NAMALWA (cell line): Measurements from ENCODE around the gene PSTPIP1.

ENCODE experiments used
- DNase-seq: peaks from one replicate; pipeline ENCODE4 v3.0.0-alpha.2; 2015; ENCODE audit warnings: low spot score

PSTPIP1 gene

GRCh38 chr15:77018796-77019505, 24.0 kb downstream of the PSTPIP1 start:
- DNase-seq: no peak

GRCh38 chr15:77019521-77020331, 24.8 kb downstream of the PSTPIP1 start:
- DNase-seq: no peak

DNA sequence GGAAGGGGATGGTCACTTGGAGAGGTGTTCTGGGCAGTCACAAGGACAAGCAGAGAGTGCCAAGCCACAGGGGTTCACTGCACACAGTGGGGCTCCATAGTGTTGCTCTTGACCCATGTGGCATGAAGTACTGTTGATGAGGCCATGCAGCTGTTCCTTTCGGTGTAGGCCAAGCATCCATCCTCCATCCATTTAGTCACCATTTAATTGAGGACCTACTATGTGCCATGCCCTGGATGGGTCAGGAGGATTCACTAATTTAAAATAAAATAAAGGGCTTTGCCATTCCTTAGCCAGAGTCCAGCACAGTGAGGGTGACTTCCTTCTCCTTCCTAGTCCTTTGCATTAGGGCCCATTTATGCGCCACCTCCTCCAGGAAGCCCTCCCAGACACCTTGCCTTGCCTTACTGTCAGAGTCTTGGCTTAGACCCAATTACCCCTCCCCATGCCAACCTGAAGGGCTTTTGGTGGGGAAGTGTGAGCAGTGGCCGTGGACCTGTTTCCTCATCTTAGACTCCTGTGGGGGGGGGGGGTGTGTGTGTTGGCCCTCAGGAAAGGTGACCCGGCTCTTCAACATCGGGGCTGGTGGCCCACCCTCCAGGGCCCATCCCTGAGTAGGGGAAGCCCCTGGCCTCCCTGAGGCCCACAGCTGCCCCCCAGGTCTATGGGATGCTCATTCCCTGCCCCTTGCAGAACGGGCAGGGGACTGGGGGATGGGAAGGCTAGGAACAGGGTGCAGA, 25.6 kb downstream of the PSTPIP1 start:
- no peak for DNase-seq

GRCh38 chr15:77021088-77021481, 26.2 kb downstream of the PSTPIP1 start:
- DNase-seq: no peak

DNA sequence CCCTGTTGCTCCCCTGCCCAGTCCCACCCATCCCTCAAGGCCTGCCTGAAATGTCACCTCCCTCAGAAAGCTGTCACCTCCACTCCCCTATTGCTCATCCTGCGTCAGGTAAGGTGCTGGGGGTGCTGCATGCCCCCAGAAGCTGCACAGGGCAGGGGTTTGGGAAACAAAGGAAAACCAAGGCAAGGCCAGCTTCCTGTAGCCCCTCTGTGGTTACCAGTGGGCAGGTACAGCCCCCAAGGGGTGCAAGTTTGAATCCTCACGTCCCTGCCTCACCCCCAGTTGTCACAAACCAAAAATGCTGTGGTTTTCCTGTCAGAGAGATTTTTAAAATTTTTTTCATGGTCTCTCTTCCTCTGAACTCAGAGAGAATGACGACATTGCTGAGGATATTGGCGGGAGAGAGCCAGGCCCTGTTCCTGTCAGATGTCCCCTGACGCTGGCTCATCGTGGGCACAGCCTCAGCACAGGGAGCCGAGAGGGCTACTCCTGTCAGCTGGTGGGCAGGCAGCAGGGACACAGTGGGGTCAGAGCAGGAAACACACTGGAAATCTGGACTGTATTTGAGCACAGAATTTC, 27.0 kb downstream of the PSTPIP1 start:
- no peak for DNase-seq

DNA sequence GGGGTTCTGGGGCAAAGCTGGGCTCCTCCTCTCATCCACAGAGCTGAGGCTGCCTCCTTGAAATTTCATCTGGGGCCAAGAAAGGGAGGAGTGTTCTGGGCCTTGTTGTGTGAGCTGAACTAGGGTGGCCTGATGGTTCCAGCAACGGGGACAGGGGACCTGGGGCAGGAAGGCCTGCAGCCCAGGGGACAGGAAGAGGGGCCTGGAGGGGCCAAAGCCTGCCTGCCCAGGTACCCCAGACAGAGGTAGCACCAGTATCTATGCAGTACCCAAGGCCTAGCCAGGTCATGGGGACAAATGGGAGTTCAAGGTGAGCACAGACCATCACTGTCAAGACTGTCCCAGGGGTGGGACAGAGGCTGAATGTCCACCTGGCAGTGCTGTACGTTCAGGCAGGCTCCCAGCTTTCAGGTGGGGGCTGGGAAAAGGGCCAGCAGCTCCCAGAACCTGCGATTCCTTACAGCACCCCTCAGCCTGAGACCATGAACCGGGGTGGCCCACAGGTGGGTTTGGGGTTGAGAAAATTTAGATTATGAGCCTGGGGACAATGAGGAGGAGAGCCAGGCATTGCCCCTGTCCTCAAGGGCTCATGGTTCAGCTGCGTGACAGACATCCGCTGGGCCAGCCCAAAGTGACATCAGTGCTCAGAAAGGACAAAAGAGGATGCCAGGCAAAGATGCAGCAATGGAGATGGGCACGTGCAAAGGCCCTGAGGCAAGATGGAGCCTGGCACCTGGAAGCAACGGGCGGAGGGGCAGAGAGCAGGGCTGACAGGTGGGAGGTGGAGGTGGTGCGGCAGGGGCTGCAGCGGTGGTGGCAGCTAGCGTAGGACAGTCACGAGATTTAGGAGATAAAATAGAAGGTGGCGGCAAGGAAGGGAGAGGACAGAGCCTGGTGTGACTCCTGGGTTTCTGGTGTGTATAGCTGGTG, 28.0 kb downstream of the PSTPIP1 start:
- DNase-seq: no peak

DNA sequence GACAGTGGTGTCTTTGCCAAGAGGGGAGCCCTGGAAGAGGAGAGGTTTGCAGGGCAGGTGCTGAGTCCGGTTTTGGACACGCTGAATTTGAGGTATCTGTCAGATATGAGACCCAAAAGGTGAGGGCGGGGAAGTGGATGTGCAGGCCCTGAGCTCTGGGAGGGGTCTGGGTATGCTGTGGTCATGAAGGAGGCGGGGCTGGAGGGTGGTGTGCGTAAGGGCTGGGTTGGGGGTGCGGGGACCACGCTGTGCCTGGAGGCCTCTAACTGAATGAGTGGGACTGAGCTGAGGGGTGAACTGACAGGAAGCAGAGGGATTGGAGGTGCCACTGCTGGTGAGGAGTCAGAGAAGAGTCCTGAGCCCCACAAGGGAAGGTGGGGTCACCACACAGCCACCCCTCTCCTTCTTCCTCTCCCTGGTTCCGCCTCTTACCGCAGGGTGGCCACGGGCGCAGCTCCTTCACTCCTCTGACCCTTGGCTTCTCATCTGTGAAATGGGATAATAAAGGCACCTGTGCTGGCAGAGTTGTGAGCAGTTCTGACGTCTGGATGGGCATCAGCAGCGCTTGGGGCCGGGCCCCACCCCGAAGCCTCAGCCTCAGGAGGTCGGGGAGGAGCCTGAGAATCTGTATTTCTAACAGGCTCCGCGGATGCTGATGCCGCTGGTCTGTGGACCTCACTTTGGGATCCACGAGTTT, 28.8 kb downstream of the PSTPIP1 start:
- DNase-seq: no peak

DNA sequence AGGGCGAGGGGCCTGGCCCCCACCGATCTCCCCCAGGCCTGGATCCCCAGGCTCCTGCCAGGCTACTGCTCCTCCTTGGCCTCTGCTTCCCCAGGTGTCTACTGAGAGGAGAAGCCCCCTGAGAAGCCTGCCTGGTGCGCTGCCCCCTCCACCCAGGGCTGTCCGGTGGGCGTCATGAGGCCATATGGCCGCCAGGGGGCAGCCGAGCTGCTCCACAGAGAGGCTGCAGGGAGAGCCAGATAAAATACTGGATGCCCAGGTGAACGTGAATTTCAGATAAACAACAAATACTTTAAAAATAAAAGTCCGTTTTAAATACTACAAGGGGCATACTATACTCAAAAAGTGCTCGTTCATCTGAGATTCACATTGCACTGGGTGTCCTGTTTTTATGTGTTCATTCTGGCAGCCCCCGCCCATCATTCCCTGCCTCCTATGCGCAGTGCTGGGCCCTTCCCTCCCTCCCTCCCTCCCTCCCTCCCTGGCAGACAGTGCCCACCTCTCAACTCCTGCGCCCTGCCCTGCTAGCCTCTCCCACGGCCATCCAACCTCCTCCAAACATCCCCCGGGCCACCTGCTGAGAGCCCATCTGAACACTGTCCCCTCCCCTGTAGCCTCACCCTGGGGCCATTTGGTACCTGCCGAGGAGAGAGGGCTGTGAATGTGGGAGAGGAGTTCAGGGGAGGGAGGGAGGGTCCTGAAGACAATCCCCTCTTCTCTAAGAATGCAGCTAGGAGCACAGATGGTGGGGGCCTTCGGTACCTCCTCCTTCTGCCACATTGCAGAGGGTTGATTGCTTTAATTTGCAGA, 29.6 kb downstream of the PSTPIP1 start:
- peak; percentile 74 for DNase-seq

DNA sequence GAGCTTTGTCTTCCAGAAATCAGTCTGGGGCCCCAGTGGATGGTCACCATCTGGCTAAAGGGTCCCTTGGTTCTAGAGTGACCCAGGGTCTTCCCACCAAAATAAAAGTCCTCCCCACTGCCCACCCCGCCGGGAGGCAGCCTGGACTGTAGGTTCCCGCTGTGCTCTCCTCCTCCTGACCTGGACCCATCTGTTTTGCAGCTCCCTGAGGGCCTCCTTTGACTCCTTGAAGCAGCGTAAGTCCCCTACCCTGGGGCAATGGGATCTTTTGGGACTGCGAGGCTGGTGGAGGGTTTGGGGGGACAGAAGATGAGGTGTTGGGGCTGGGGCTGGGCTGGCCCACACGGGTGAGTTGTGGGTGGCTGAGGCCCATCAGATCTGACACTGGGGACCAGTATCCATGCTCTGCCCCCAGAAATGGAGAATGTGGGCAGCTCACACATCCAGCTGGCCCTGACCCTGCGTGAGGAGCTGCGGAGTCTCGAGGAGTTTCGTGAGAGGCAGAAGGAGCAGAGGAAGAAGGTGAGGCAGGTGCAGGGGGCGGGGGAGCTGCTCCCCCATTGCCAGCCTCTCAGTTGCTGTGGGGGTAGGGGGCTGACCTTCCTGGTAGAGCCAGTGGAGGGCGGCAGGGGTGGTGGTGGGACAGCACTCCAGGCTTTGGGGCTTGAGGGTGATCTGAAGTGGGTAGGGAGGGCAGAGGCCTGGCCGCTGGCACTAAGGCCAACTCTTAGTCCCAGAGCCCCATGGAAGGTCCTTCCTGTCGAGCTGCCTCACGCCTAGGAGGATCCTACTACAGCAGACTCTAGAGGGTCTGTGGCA, 30.4 kb downstream of the PSTPIP1 start:
- no peak for DNase-seq

DNA sequence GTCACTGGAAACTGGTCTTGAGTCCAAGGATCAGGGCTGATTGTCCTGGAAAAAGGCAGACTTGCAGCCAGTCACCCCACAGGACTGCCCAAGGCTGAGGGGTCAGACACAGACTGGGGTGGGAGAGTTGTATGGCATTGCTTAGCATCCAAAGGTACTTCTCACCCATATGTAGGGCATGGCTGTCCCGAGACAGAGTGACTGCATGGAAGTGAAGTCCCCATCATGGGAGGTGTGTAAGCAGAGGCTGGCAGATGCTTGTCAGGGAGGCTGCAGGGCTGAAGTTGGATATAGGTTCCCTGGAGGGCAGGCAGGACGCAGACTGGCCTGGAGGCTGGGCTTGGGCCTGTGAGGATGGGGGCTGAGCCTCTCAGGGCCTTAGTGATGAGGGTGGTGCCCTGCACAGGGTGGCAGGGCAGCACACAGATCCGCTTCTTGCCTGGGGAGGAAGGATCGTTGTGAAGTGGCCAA, 31.1 kb downstream of the PSTPIP1 start:
- DNase-seq: no peak

- DNase-seq: no peak
Measured at GRCh38 chr15:77026501-77027110, 31.7 kb downstream of the PSTPIP1 start.

DNA sequence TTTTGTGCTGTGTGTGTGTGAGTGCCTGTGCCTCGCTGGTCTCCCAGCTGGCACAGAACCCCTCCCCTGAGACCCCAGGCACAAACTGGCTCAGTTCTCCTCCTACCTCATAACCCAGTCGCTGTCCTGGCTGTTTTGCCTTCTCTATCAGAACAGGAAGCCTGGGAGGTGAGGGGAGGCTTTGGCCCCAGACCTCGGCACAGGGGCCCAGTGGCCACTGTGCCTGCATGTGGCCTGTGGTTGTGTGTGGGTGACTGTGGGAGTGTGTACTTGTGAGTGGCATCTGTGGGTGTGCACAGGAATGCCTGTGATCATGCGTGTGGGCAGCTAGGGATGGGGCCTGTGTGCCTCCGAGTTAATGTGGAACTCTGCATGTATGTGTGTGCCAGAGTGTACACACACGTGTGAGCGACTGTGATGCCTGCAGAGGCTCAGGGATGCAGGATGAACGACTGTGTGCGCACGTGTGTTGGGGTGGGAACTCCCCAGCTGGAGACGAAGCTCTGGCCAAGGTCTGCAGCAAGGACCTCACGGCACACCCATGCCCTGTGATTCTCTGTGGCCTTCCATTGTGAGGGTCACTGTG, 32.3 kb downstream of the PSTPIP1 start:
- no peak for DNase-seq

DNA sequence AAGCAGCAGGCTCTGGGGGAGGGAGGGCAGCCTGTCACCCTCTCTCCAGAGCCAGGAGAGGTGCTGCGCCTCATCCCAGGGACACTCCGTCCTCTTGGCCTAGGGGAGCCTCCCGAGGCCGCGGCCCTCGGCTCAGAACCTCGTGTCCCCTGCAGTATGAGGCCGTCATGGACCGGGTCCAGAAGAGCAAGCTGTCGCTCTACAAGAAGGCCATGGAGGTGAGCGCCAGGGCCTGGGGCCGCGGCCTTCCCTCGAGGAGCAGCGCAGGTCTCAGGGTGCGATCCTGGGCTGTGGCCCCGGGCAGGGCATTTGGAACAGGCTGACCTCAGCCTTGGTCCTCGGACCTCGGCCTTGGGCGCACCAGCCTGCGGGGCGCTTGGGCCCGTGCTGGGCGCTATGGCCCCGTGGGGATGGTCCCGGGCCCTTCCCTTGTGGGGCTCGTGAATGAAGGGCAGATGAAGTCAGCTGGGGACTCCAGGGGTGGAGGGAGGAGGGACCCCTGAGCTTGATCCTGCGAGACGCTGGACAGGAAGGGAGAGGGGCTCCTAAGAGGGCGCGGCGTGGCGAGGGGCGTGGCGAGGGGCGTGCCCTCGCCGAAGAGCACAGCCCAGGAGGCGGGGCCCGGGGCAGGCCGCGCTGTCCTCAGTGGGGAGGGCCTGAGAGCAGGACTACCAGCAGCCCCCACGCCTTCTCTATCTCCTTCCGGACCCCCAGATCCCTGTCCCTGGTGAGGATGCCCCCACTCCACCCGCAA, 32.9 kb downstream of the PSTPIP1 start:
- DNase-seq: no peak

GRCh38 chr15:77028451-77029165, 33.7 kb downstream of the PSTPIP1 start:
- no peak for DNase-seq

DNA sequence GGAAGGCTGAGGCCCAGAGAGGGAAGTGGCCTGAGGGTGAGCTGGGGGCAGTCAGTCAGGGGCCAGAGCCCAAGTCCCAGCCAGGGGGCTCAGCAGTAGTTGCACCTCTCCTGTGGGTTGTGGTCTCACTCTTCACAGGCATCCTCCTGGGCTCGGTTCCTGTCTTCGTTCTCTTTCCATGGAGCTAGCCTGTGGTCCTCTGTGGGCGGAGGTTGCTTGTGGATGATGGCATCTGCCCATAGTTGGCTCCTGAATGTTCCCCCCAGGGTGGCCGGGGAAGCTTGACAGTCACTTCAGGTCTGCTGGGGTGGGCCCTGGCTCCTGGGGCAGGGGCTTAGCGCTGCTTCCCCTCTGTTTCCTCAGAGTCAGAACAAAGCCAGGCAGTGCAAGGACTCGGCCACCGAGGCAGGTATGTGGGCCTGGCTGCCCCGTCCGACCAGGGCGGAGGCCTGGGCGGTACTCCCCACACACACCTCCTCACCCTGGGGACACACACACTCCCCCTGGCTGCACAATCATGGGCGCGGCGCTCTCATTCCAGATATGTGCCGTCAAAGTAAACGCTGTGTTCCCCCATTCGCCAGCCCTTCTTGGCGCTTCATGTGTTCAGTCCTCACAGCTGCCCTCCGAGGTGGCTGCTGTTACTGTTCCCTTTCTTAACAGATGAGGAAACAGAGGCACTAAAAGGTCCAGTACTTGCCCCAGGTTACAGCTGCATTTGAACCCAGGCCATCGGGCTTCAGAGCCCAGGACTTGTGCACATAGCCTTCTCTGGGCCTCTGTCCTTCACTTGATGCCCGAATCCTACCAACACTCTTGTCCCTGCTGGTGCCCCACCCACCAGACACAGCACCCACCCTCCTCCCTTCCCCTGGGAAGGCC, 34.5 kb downstream of the PSTPIP1 start:
- DNase-seq: no peak
